ENCODE results near the gene TBC1D4.

Gene TBC1D4, protein sequence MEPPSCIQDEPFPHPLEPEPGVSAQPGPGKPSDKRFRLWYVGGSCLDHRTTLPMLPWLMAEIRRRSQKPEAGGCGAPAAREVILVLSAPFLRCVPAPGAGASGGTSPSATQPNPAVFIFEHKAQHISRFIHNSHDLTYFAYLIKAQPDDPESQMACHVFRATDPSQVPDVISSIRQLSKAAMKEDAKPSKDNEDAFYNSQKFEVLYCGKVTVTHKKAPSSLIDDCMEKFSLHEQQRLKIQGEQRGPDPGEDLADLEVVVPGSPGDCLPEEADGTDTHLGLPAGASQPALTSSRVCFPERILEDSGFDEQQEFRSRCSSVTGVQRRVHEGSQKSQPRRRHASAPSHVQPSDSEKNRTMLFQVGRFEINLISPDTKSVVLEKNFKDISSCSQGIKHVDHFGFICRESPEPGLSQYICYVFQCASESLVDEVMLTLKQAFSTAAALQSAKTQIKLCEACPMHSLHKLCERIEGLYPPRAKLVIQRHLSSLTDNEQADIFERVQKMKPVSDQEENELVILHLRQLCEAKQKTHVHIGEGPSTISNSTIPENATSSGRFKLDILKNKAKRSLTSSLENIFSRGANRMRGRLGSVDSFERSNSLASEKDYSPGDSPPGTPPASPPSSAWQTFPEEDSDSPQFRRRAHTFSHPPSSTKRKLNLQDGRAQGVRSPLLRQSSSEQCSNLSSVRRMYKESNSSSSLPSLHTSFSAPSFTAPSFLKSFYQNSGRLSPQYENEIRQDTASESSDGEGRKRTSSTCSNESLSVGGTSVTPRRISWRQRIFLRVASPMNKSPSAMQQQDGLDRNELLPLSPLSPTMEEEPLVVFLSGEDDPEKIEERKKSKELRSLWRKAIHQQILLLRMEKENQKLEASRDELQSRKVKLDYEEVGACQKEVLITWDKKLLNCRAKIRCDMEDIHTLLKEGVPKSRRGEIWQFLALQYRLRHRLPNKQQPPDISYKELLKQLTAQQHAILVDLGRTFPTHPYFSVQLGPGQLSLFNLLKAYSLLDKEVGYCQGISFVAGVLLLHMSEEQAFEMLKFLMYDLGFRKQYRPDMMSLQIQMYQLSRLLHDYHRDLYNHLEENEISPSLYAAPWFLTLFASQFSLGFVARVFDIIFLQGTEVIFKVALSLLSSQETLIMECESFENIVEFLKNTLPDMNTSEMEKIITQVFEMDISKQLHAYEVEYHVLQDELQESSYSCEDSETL (N-terminal part only)

DNA sequence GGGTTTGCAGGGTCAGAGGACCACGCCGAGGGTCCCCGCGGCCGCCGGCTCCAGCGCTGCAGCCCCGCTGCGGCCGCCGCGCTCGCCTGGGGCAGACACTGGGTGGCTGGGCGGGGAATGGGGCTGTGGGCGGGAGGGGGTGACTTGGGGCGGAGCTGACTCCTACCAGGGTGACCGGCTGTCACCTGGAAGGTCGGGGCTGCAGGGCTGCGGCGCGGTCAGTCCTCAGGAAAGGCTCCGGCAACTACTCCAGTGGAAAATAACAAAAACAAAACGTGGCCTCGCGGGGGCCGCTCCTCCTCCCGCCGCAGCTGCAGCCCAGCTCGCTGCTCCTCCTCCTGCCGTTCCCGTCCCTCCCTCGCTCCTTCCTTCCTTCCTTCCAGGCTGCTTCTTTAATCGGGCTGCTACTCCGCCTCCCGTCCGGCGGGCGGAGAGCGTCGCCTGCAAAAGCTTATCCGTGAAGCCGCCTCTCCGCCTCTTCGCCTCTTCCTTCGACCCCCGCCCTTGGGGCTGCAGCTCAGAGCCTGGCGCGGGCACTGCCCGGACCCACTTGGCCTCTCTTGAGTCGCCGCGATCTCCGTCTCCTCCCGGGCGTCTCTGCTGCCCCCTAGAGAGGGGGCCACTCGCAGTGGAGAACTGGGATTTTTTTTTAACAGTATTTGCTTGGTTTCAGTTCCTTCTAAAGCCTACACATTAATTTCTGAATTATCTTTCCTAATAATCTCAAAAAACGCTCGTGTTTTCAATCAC lies at the start of gene TBC1D4:
Gene TBC1D4 (minus strand): TSS at position 100 of the 750 bp plus-strand sequence. CDS start 402 bp downstream, outside the sequence.
- DNase-seq (ENCODE audit: low read depth in 2 of 2), result peak in 1 of 2 donors; percentile 49

DNA sequence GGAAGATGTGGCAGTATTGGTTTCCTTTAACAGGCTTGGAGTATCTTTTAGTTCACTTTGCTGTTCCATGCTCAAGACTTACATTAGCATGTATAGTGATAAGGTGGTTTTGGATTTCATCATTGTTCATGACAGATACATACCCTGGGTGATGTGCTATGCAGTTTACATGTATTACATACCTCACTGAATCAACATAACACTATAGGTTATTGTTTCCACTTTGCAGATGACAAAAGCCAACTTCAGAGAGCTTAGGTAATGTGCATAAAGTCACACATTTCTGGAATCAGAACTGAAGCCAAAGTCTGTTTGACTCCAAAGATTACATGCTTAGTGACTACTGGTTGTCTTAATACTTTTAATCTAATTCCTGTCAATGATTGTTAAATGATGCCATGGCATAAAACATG lies 48.6 kb upstream of the TBC1D4 start:
- no peak for DNase-seq (ENCODE audit: low read depth in 2 of 2)

DNA sequence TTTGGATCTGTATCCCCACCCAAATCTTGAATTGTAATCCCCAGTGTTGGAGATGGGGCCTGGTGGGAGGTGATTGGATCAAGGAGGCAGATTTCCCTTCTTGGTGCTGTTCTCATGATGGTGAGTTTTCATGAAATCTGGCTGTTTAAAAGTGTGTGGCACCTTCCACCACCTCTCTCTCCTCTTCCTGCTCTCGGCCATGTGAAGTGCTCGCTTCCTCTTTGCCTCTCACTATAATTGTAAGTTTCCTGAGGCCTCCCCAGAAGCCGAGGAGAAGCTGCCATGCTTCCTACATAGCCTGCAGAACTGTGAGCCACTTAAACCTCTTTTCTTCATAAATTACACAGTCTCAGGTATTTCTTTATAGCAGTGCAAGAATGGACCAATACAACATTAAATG lies 40.0 kb upstream of the TBC1D4 start:
- DNase-seq (ENCODE audit: low read depth in 2 of 2), result no peak

DNA sequence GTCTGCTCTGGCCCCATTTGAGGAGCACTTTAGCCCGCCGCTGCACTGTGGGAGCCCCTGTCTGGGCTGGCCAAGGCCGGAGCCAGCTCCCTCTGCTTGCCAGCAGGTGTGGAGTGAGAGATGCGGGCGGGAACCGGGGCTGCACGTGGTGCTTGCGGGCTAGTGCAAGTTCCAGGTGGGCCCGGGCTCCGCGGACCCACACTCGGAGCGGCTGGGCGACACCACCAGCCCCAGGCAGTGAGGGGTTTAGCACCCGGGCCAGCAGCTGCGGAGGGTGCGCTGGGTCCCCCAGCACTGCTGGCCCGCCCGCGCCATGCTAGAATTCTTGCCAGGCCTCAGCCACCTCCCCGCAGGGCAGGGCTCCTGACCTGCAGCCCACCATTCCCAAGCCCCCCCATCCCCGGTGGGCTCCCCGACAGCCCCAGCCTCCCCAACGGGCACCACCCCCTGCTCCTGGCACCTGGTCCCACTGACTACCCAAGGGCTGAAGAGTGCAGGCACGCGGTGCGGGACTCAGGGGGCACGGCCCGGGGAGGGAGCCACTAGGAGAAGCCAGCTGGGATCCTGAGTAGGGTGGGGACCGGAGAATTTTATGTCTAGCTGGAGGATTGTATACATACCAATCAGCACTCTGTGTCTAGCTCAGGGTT lies 36.6 kb upstream of the TBC1D4 start:
- DNase-seq (ENCODE audit: low read depth in 2 of 2), result no peak

DNA sequence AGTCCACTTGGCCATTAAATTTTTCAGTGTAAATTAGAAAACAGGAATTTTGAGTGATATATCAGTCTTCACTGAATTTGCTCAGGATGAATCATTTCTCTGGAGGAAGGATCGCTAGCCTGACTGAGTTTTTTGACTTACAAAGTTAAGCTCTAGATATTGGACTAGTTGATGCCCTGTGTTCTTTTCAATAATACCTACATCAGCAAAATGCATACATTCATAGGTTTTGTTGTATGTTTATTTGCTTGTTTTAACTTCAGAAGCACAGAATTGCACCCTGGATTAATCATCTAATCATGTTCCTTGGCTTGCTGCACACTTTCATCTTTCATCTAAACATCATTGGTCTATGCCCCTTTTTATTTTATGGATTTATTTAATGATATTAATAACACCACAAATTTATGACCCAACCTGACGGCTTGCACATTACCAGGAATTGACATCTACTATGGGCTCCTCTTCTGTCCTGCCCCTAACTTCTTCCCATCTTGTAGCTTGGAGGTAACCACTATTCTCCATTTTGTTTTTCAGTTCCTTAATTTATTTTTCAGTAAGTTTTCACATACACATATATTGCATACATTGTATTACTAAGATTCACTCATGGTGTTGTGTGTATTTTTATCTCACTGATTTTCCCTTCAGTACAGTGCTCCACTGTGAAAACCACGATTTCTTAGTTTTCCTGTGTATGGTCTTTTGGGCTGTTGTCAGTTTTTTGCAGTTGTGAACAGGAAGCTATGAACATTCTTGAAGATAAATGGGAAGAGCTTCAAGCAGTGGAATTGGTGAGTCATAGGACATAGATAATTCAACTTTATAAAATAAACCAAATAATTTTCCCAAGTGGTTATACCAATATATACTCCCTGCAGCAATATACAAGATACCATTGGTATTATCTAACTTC lies 32.4 kb upstream of the TBC1D4 start:
- no peak for DNase-seq (ENCODE audit: low read depth in 2 of 2)

DNA sequence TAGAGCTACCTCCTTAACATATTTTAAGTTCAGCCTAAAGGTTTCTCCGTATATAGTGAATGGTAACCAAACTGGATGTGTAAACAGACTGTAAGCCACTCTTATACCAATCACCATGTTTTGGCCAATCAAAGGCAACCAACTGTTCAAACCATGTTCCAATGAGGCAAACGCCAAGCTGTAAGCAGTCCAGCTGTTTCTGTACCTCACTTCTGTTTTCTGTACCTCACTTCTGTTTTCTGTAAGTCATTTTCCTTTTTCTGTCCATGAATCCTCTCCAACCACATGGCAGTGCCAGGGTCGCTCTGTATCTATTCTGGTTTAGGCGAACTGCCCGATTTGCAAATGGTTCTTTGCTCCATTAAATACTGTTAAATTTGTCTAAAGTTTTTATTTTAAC lies 31.3 kb upstream of the TBC1D4 start:
- no peak for DNase-seq (ENCODE audit: low read depth in 2 of 2)

DNA sequence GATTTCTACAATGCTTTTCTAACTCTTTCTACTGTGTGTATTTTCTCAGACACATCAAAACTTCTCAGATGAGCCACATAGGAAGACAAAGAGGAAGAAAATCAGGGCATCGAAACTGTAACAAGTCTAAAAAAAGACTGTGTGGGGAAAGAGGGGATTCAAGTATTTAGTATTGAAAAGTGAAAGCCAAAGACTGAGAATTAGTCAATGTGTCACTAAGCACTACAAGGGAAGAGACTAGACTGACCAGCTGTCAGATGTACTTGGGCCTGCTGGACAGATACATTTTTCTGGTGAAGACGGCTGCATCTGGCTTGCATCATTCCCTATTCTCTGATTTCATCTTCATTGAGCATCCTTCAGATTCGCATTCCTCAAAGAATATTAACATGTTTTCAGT lies 30.3 kb upstream of the TBC1D4 start:
- no peak for DNase-seq (ENCODE audit: low read depth in 2 of 2)

DNA sequence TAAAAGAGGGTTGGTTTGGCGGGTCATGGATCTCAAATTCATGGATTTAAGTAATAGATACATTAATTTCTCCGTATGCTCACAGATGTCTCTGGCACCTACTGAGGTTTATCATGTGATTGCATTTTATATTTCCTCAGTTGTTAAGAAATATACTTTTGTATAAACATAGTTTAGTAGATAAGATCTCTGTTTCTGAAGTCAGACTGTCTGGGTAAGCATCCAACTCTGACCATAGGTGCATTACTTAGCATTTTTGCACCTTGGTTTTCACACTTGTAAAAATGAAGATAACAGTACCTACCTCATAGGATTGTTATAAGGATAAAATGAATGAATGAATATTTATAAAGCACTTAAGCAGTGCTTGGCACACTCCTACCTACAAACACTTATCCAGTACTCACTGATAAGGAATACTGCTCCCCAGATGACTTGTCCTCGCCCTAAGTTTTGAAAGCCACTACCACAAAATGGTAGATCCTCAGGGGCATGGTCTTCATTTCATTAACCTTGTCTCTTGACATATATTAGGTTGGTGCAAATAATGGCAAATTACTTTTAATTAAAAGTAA lies 29.2 kb upstream of the TBC1D4 start:
- no peak for DNase-seq (ENCODE audit: low read depth in 2 of 2)

DNA sequence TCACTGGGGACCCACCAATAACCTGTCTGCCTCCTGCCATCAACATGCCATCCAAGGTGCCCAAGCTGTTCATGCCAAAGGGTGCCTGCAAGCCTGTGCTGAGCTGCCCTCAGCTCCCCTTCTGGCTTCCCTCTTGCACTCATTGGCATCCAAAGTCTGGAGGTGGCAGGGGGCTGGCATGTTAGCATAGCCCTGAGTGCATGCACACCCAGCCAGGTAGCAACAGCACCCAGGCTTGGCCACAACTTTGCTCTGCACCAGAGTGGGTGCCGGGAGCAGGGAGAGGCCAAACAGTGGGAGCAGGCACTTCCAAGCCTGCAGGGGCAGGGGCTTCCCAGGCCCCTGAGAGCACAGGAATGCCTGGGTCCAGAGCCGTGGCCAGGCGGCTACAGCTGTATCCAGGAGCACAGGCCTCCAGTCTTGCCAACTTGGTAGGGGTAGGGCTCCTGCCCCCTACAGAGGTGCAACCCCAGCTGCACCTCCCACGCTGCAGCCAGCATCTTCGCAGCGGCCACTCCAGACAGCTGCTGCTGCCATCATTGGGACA lies 26.1 kb upstream of the TBC1D4 start:
- DNase-seq (ENCODE audit: low read depth in 2 of 2), result no peak

DNA sequence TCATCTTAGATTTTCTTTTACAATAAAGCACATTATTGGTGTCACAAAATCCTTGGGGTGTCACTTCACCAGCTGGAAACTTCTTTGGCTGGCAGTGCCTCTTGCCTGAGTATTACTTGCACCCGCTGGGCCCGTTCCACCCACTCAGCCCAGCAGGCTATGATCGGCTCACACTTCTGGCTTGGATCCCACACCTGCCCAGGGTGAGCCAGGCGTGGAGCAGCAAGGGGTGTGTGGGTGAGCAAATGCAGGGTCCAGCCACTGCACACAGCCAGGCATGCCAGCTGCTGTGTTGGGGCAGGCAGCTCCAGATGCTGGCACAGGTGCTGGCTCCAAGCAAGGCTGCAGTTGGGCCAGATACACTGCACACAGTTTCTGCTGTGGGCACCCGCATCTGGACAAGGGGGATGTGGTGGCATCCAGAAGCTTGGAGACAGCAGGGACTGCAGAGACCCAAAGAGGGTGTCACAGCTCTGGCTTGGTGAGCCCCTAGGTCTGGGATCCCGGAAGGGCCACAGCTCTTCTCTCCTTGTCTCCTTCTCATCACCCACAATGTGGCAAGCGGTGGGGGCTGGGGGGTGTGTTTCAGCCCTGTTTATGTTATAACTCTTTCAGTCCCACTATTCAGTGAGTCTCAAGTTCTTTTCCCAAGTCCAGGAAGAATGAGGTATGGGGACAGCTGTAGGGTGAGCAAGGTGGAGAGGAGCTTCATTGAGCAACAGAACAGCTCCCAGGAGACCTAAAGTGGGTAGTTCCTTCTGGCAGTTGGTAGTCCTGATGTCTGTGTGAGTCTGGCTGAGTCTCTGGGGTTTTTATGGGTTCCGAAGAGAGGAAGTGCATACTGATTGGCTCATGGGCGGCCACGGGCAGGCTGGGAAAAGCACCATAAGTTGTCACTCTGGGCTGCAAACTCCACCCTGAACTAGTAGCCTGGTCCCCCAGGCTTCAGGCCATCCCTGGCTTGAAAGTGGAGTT lies 25.3 kb upstream of the TBC1D4 start:
- DNase-seq (ENCODE audit: low read depth in 2 of 2), result no peak

DNA sequence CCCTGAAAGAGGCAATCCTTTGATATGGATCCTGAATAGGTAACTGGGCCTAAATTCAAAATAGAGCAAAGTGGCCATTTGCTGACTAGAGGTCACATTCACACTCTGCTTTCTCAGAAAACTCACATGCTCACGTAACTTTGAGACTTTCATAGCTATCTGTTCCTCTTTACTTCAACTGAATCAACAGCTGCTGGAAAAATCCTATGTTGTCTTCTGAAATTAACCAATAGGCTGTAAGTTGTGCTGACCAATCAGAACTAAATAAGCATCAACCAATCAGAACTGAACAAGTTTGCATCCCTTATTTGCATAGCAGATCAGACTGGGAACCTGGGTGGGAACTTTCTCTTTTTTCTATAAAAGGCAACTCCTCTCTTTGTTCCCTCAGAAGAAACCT lies 24.0 kb upstream of the TBC1D4 start:
- DNase-seq (ENCODE audit: low read depth in 2 of 2), result no peak

DNA sequence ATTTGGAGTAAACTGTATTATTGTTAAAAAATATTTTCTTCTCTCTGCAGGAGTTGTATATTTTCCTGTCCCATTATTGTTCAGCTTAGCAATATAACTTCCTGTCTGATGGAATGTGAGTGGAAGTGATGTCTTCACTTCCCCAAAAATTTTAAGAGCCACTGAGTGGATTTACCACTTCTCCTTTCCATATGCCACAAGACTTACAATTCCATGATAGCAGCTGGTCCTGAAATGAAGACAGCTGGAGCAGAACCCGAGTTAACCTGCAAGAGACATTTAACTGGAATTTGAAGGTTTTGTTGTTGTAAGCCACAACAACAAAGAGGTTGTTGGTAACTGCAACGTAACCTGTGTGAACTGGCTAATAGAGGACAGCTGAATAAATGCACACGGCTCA lies 23.4 kb upstream of the TBC1D4 start:
- DNase-seq (ENCODE audit: low read depth in 2 of 2), result no peak

DNA sequence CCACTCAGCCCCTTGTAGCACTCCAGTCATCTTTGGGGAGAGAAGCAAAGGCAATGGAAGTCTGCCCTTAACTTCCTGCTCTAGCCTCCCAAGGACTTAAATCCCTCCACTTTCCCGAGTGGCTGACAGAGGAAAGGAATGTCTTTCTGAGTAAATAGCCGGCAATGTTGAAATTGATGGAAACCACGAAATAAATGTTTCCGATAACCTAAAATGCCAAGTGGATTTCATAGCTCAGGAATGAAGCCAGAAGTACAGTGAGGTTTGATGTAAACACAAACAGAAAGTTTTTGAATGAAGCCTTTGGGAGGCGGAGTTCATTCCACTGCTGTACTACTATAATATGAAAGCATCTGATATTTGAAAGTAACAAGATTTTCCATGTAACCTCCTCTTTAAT lies 14.0 kb upstream of the TBC1D4 start:
- no peak for DNase-seq (ENCODE audit: low read depth in 2 of 2)

DNA sequence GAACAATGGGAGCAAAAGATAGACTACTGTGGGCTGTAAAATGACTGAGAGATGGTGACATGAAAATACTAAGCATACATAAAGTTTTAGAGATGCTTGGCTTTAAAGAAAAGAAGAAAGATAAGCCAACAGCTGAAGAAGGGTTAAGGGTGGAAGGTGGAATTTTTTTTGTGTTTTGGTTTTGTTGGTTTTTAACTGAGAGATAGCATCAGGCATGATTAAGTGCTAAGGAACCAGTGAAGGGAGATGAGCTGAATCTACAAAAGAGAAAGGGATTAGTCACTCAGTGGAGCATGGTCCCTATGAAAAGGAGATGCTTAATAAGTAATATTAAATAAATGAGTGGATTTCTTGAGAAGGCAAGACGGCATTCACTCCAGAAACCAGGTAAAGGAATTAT lies 12.5 kb upstream of the TBC1D4 start:
- DNase-seq (ENCODE audit: low read depth in 2 of 2), result no peak

DNA sequence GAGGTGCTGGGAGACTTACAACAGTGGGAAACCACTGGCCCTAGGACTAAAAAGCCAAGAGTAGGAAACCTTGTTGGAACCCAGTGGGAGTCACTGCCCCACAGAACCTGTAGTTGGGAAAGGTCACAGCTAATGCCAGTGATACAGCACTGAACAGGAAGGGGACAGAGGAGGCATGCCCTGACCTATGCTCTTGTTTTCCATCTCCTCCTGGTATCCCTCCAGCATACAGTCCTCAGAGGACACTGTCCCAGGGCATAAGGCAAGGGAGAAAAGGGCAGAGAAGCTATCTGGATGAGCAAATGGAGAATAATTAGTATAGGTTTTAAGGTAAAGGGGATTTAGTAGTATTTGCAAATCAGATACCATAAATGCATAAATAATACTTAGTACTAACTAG lies 11.2 kb upstream of the TBC1D4 start:
- no peak for DNase-seq (ENCODE audit: low read depth in 2 of 2)

DNA sequence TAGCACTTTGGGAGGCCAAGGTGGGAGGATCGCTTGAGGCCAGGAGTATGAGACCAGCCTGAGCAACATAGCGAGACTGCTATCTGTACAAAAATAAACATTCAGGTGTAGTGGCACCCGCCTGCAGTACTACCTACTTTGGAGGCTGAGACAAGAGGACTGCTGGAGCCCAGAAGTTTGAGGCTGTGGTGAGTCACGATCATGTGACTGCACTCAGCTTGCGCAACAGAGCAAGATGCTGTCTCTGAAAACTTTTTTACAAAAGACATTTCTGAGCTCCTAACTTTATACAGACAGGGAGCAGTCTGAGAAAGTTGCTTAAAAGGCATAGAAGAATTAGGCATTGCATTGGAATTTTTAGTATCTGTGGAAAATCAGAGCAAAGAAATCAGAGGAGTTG lies 10.4 kb upstream of the TBC1D4 start:
- no peak for DNase-seq (ENCODE audit: low read depth in 2 of 2)

DNA sequence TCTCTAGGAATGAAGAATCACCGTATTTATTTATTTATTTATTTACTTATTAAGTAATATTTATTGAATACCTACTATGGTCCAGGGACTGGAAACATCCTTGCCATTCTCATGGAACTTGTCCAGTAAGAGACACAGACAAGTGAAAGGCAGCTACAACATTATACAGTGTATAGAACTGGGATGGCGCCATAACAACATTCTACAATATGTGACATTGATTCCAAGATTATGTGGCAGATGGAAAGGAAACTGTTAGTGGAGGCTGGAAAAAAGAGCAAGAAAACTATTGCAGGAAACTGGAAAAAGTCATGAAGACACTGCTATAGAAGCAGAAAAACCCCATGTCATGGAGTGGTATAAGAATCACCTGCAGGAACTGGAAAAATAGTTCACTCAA lies 9.4 kb upstream of the TBC1D4 start:
- DNase-seq (ENCODE audit: low read depth in 2 of 2), result no peak

Data from activated CD4-positive, alpha-beta T cell treated with anti-CD3 and anti-CD28 coated beads for 24 hours (primary cell).